Activated CD8-positive, alpha-beta T cell treated with anti-CD3 and anti-CD28 coated beads, Interleukin-2, amount 10 ng/mL, durations not matched to agents 7 days and 5 days (primary cell): Measurements from ENCODE around the gene RXRA. TPM values are rescaled to one million over a fixed set of nuclear protein-coding genes. Genes with fewer than 3 reads are reported as not detected.
A peak's percentile ranks its signal among the peaks of the same experiment; 100 is the strongest.

ENCODE experiments used
- ATAC-seq: fragments of 150-1000 bp; cut with Tn5 transposase; one replicate; pipeline ENCODE4 v1.10.0; 2021; ENCODE audit warnings: moderate library complexity
- CTCF ChIA-PET: fragments of 350-600 bp; sonication (Branson Sonifier 250); formaldehyde crosslinking; loops from one replicate; lab custom pipeline; 2021; ENCODE audit warnings: antibody characterized with exemption; lab: Charles Lee
- POLR2A ChIA-PET: fragments of 350-600 bp; sonication (Branson Sonifier 250); formaldehyde crosslinking; loops from one replicate; lab custom pipeline; 2021; ENCODE audit warnings: antibody characterized with exemption; lab: Charles Lee
- DNase-seq: peaks from one replicate; pipeline ENCODE4 v3.0.0-alpha.2; 2020
- H3K27ac Mint-ChIP-seq: one replicate; pipeline ENCODE4 v1.8.0; 2021; ENCODE audit warnings: mild to moderate bottlenecking, mixed read lengths
- H3K27me3 Mint-ChIP-seq: one replicate; pipeline ENCODE4 v1.8.0; 2021; ENCODE audit warnings: low read depth, mixed read lengths
- H3K36me3 Mint-ChIP-seq: one replicate; pipeline ENCODE4 v1.8.0; 2021; ENCODE audit warnings: low read depth, mixed read lengths
- H3K4me1 Mint-ChIP-seq: one replicate; pipeline ENCODE4 v1.8.0; 2021; ENCODE audit warnings: low read depth, mixed read lengths
- H3K4me3 Mint-ChIP-seq: one replicate; pipeline ENCODE4 v1.8.0; 2021; ENCODE audit warnings: mild to moderate bottlenecking, mixed read lengths
- H3K9me3 Mint-ChIP-seq: one replicate; pipeline ENCODE4 v1.8.0; 2022; ENCODE audit warnings: mixed read lengths; ENCODE audit not compliant: insufficient read depth
- total RNA-seq, 2 experiments: library from RNA; stranded (reverse); gene quantifications; one replicate each; pipeline ENCODE4 v1.2.3, GENCODE V29; 2021

The RXRA gene
- total RNA-seq, 2 experiments from 2014 or later, result 3.8 to 4.2 TPM

GRCh38 chr9:134365115-134365596 is 38.9 kb downstream of the RXRA start:
- no peak overlapping the region for H3K27ac Mint-ChIP-seq
- ChIA-PET CTCF (interaction anchor here (2.2 kb wide), 1 partner anchor 78 kb away, joined by 8 read pairs; no protein-coding TSS in a partner anchor), POLR2A (no interaction called here)
- peaks cover 2% of the 10 kb centered on the region for H3K27me3 Mint-ChIP-seq
- no peaks in the 10 kb centered on the region for H3K9me3 Mint-ChIP-seq
- H3K36me3 Mint-ChIP-seq, result no peaks in the 10 kb centered on the region
- no peak for DNase-seq
- no peak overlapping the region for H3K4me3 Mint-ChIP-seq
- no peaks in the 10 kb centered on the region for H3K4me1 Mint-ChIP-seq
- ATAC-seq, result no peak

GRCh38 chr9:134365791-134366222 is 39.6 kb downstream of the RXRA start:
- no peaks in the 10 kb centered on the region for H3K9me3 Mint-ChIP-seq
- ATAC-seq (no peak), DNase-seq (no peak)
- H3K27me3 Mint-ChIP-seq, result peaks cover 2% of the 10 kb centered on the region
- no peak overlapping the region for H3K4me3 Mint-ChIP-seq
- H3K36me3 Mint-ChIP-seq, result no peaks in the 10 kb centered on the region
- no peak overlapping the region for H3K27ac Mint-ChIP-seq
- ChIA-PET CTCF (no interaction called here), POLR2A (no interaction called here)
- H3K4me1 Mint-ChIP-seq, result no peaks in the 10 kb centered on the region

- DNase-seq (no peak), ATAC-seq (no peak)
- Mint-ChIP-seq H3K27ac (no peak overlapping the region), H3K4me1 (no peaks in the 10 kb centered on the region), H3K27me3 (peaks cover 2% of the 10 kb centered on the region), H3K9me3 (no peaks in the 10 kb centered on the region), H3K36me3 (no peaks in the 10 kb centered on the region), H3K4me3 (no peak overlapping the region)
- ChIA-PET CTCF (no interaction called here), POLR2A (interaction anchor here (0.6 to 0.7 kb wide), 2 partner anchors 24 to 442 kb away, joined by 3 read pairs; no protein-coding TSS in a partner anchor)
These were observed 40.2 kb downstream of the RXRA start for GRCh38 chr9:134366223-134367031.

GRCh38 chr9:134367061-134367460 is 40.8 kb downstream of the RXRA start:
- CTCF ChIA-PET, result no interaction called here
- H3K9me3 Mint-ChIP-seq, result no peaks in the 10 kb centered on the region
- H3K4me3 Mint-ChIP-seq, result no peak overlapping the region
- H3K36me3 Mint-ChIP-seq, result no peaks in the 10 kb centered on the region
- no peak for DNase-seq
- POLR2A ChIA-PET, result interaction anchor here (0.6 to 0.7 kb wide), 2 partner anchors 24 to 443 kb away, joined by 3 read pairs; no protein-coding TSS in a partner anchor
- no peaks in the 10 kb centered on the region for H3K4me1 Mint-ChIP-seq
- peaks cover 2% of the 10 kb centered on the region for H3K27me3 Mint-ChIP-seq
- no peak for ATAC-seq
- H3K27ac Mint-ChIP-seq, result no peak overlapping the region

- no peak overlapping the region for H3K27ac Mint-ChIP-seq
- no peaks in the 10 kb centered on the region for H3K36me3 Mint-ChIP-seq
- peaks cover 2% of the 10 kb centered on the region for H3K27me3 Mint-ChIP-seq
- H3K4me1 Mint-ChIP-seq, result no peaks in the 10 kb centered on the region
- POLR2A ChIA-PET, result no interaction called here
- no peak for DNase-seq
- CTCF ChIA-PET, result no interaction called here
- H3K4me3 Mint-ChIP-seq, result no peak overlapping the region
- no peak for ATAC-seq
- no peaks in the 10 kb centered on the region for H3K9me3 Mint-ChIP-seq
These were observed 41.7 kb downstream of the RXRA start for GRCh38 chr9:134367791-134368490.

- POLR2A ChIA-PET, result no interaction called here
- no peak overlapping the region for H3K4me3 Mint-ChIP-seq
- no peak overlapping the region for H3K27ac Mint-ChIP-seq
- H3K36me3 Mint-ChIP-seq, result no peaks in the 10 kb centered on the region
- ATAC-seq (no peak), DNase-seq (no peak)
- peaks cover 2% of the 10 kb centered on the region for H3K27me3 Mint-ChIP-seq
- CTCF ChIA-PET, result no interaction called here
- H3K4me1 Mint-ChIP-seq, result no peaks in the 10 kb centered on the region
- H3K9me3 Mint-ChIP-seq, result no peaks in the 10 kb centered on the region
These were observed 42.3 kb downstream of the RXRA start for GRCh38 chr9:134368571-134368970.

- no peaks in the 10 kb centered on the region for H3K4me1 Mint-ChIP-seq
- peak; percentile 10 for ATAC-seq
These were observed 43.4 kb downstream of the RXRA start for GRCh38 chr9:134369416-134370212.

GRCh38 chr9:134370213-134370492 is 43.9 kb downstream of the RXRA start:
- no peak for DNase-seq
- no peaks in the 10 kb centered on the region for H3K9me3 Mint-ChIP-seq
- ATAC-seq, result no peak
- H3K27ac Mint-ChIP-seq, result no peak overlapping the region
- H3K4me3 Mint-ChIP-seq, result no peak overlapping the region
- peaks cover 2% of the 10 kb centered on the region for H3K27me3 Mint-ChIP-seq
- ChIA-PET CTCF (no interaction called here), POLR2A (no interaction called here)
- H3K4me1 Mint-ChIP-seq, result no peaks in the 10 kb centered on the region
- H3K36me3 Mint-ChIP-seq, result no peaks in the 10 kb centered on the region

More at GRCh38 chr9:134369416-134370212, 43.4 kb downstream of the RXRA start:
- peaks cover 2% of the 10 kb centered on the region for H3K27me3 Mint-ChIP-seq
- POLR2A ChIA-PET, result no interaction called here
- no peak overlapping the region for H3K4me3 Mint-ChIP-seq
- no peak overlapping the region for H3K27ac Mint-ChIP-seq
- no peaks in the 10 kb centered on the region for H3K36me3 Mint-ChIP-seq
- no peaks in the 10 kb centered on the region for H3K9me3 Mint-ChIP-seq
- DNase-seq, result no peak
- CTCF ChIA-PET, result no interaction called here

- no peak overlapping the region for H3K27ac Mint-ChIP-seq
- no peak for DNase-seq
- no peak overlapping the region for H3K4me3 Mint-ChIP-seq
- no peaks in the 10 kb centered on the region for H3K36me3 Mint-ChIP-seq
- ChIA-PET CTCF (no interaction called here), POLR2A (no interaction called here)
- no peak for ATAC-seq
- no peaks in the 10 kb centered on the region for H3K9me3 Mint-ChIP-seq
- peaks cover 2% of the 10 kb centered on the region for H3K27me3 Mint-ChIP-seq
- H3K4me1 Mint-ChIP-seq, result no peaks in the 10 kb centered on the region
These were observed 44.4 kb downstream of the RXRA start for GRCh38 chr9:134370638-134371037.

GRCh38 chr9:134371731-134372130 is 45.5 kb downstream of the RXRA start:
- H3K9me3 Mint-ChIP-seq, result no peaks in the 10 kb centered on the region
- no peak overlapping the region for H3K27ac Mint-ChIP-seq
- ChIA-PET CTCF (no interaction called here), POLR2A (no interaction called here)
- no peaks in the 10 kb centered on the region for H3K4me1 Mint-ChIP-seq
- no peaks in the 10 kb centered on the region for H3K36me3 Mint-ChIP-seq
- no peak overlapping the region for H3K4me3 Mint-ChIP-seq
- peaks cover 5% of the 10 kb centered on the region for H3K27me3 Mint-ChIP-seq
- DNase-seq (no peak), ATAC-seq (no peak)

- no peaks in the 10 kb centered on the region for H3K36me3 Mint-ChIP-seq
- H3K9me3 Mint-ChIP-seq, result no peaks in the 10 kb centered on the region
- ChIA-PET CTCF (no interaction called here), POLR2A (no interaction called here)
- H3K4me3 Mint-ChIP-seq, result no peak overlapping the region
- H3K27ac Mint-ChIP-seq, result no peak overlapping the region
- no peaks in the 10 kb centered on the region for H3K4me1 Mint-ChIP-seq
- H3K27me3 Mint-ChIP-seq, result peaks cover 3% of the 10 kb centered on the region
- ATAC-seq, result no peak
- no peak for DNase-seq
These were observed 46.5 kb downstream of the RXRA start for GRCh38 chr9:134372581-134373267.
